Hepatocyte (in vitro differentiated cells): Measurements from ENCODE around the gene RFNG.

ENCODE experiments used
- CTCF ChIP-seq: fragments of 200-600 bp; sonication (generic); IDR thresholded peaks from 2 replicates; pipeline ENCODE4 v1.5.1; 2016; ENCODE audit warnings: antibody characterized with exemption, mild to moderate bottlenecking; ENCODE audit not compliant: poor library complexity
- EZH2 ChIP-seq: fragments of 200-600 bp; sonication (generic); IDR thresholded peaks from 2 replicates; pipeline ENCODE4 v1.6.1; 2016; ENCODE audit warnings: antibody characterized with exemption, mild to moderate bottlenecking, borderline replicate concordance
- EZH2phosphoT487 ChIP-seq: fragments of 200-600 bp; sonication (generic); IDR thresholded peaks from one replicate; pipeline ENCODE4 v1.6.1; 2018; ENCODE audit warnings: antibody characterized with exemption, mild to moderate bottlenecking, low read depth, moderate library complexity; ENCODE audit not compliant: unreplicated experiment, severe bottlenecking

DNA sequence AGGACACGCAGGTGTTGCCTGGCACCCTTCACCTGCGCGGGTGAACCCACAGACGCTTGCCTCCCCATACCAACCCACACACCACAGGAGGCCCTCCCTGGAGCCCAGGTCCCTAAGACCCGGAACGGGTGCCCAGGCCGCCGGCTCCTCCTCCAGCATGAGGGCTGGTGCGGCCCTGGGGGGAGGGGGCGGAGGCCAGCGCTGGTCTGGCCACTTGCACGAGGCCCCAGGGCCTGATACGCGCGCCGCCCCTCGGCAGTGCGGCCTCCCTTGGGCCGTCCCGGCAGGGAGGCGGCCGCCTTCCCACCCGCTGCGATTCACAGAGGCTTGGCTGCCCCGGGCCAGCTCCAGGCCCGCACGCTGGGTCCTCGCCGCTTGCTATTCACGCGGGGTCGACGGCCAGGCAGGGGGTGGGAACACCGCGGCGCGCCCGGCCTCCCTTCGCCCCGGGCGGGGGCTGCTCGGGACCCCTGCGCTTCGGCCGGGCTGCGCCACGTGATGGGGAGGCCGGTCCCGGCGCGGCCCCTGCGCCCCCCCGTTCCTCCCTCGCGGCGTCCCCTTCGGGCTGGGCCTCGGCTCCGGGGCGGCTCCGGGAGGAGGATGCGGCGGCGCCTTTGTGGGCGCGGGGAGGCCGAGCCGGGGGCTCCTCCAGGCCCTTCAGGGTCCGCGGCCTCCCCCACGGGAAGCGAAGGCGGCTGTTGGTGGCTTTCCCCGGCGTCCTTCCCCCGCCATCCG is 45.7 kb upstream of the RFNG start:
- no peak for TF ChIP-seq CTCF
- TF ChIP-seq EZH2phosphoT487 = no peak
- TF ChIP-seq EZH2 = no peak
